Caco-2 (cell line): ENCODE results near the gene ARMC2. TPM values are rescaled to one million over a fixed set of nuclear protein-coding genes. Genes with fewer than 3 reads are reported as not detected.
A peak's percentile ranks its signal among the peaks of the same experiment; 100 is the strongest.

Experiments
- BruUV-seq: library from RNA; stranded (reverse); fragments of 400-500 nt; replicated peaks from 2 replicates; lab custom pipeline; 2021; lab: Mats Ljungman, UMichigan
- CTCF ChIA-PET: fragments of 300-600 bp; sonication (Branson Sonifier 250); formaldehyde crosslinking; loops from one replicate; lab custom pipeline; 2022; ENCODE audit warnings: antibody characterized with exemption; lab: Charles Lee
- POLR2A ChIA-PET: fragments of 300-600 bp; sonication (Branson Sonifier 250); formaldehyde crosslinking; loops from one replicate; lab custom pipeline; 2022; ENCODE audit warnings: antibody characterized with exemption; lab: Charles Lee
- DNase-seq, 2 experiments: peaks; one replicate each; pipeline versions ENCODE4 v3.0.0 to v3.0.0-alpha.2; 2020 to 2022
- H3K27me3 ChIP-seq: replicated peaks from 2 replicates; pipeline ENCODE4 v1.6.0; 2011; ENCODE audit warnings: low read length; ENCODE audit not compliant: control insufficient read depth, insufficient read depth
- H3K36me3 ChIP-seq: 2 replicates; pipeline ENCODE4 v1.5.1; 2011; ENCODE audit warnings: low read length; ENCODE audit not compliant: control insufficient read depth, insufficient read depth
- H3K4me1 ChIP-seq: fragments of 250-450 bp; sonication (Bioruptor Pico); 2 replicates; pipeline ENCODE4 v1.5.1; 2020; ENCODE audit warnings: mild to moderate bottlenecking
- H3K4me3 ChIP-seq: 2 replicates; pipeline ENCODE4 v1.5.1; 2011; ENCODE audit warnings: low read depth, mild to moderate bottlenecking, control low read depth, low read length
- H3K9me3 ChIP-seq: fragments of 250-450 bp; sonication (Bioruptor Pico); 2 replicates; pipeline ENCODE4 v1.5.1; 2020; ENCODE audit warnings: mild to moderate bottlenecking, moderate library complexity
- H3K27ac Mint-ChIP-seq: one replicate; pipeline ENCODE4 v1.8.0; 2022; ENCODE audit warnings: mixed read lengths; ENCODE audit not compliant: unreplicated experiment
- H3K27me3 Mint-ChIP-seq: one replicate; pipeline ENCODE4 v1.8.0; 2022; ENCODE audit warnings: mixed read lengths; ENCODE audit not compliant: insufficient read depth, unreplicated experiment
- H3K36me3 Mint-ChIP-seq: one replicate; pipeline ENCODE4 v1.8.0; 2022; ENCODE audit warnings: mild to moderate bottlenecking, mixed read lengths; ENCODE audit not compliant: insufficient read depth, unreplicated experiment
- H3K4me1 Mint-ChIP-seq: one replicate; pipeline ENCODE4 v1.8.0; 2022; ENCODE audit warnings: low read depth, mixed read lengths; ENCODE audit not compliant: unreplicated experiment
- H3K4me3 Mint-ChIP-seq: one replicate; pipeline ENCODE4 v1.8.0; 2022; ENCODE audit warnings: mild to moderate bottlenecking, moderate library complexity, mixed read lengths; ENCODE audit not compliant: unreplicated experiment
- H3K9me3 Mint-ChIP-seq: one replicate; pipeline ENCODE4 v1.8.0; 2022; ENCODE audit warnings: mixed read lengths; ENCODE audit not compliant: unreplicated experiment
- intact Hi-C: fragments of 100-400 bp; cut with micrococcal nuclease; formaldehyde crosslinking; loops from one replicate; pipeline ENCODE4 v1.10.0; 2022; ENCODE audit not compliant: unreplicated experiment
- total RNA-seq: library from RNA; stranded (reverse); gene quantifications from 2 replicates; pipeline ENCODE4 v1.2.3, GENCODE V29; 2022
- TF ChIP-seq, protein P1 (sequence below), 2 experiments: fragments of 200-600 bp in 1 of 2; IDR thresholded peaks; 1 replicate in 1 of 2; 2 replicates in 1 of 2; pipeline versions ENCODE4 v1.5.1 to v1.8.0; 2011 to 2022; ENCODE audit warnings: antibody characterized with exemption in 1 of 2, control low read depth in 1 of 2, inconsistent platforms in 1 of 2, low read depth in 1 of 2, low read length in 1 of 2, mild to moderate bottlenecking in 1 of 2, moderate library complexity in 1 of 2; ENCODE audit not compliant: insufficient read depth in 1 of 2, severe bottlenecking in 1 of 2, unreplicated experiment in 1 of 2

ARMC2 gene
- total RNA-seq, 1 experiment from 2014 or later = 7.8 TPM

DNA sequence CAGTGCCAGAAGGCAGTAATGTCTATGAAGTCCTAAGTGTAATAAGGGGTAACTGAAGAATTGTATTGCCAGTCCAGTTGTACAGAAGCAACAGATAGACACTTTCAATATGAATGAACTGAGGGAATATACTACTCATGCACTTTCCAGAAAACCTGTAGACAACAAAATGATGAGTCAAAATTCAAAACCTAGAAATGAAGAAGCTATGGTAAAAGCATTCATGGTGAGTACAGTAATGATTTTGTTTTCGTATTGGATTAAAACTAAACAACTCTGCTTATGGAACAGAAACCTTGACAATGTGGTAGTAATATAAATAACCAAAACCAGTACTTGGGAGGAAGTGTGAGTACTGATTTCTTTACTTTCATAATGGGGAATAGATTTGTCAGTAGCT is 35.0 kb downstream of the ARMC2 start:
- TF ChIP-seq, protein P1, sequence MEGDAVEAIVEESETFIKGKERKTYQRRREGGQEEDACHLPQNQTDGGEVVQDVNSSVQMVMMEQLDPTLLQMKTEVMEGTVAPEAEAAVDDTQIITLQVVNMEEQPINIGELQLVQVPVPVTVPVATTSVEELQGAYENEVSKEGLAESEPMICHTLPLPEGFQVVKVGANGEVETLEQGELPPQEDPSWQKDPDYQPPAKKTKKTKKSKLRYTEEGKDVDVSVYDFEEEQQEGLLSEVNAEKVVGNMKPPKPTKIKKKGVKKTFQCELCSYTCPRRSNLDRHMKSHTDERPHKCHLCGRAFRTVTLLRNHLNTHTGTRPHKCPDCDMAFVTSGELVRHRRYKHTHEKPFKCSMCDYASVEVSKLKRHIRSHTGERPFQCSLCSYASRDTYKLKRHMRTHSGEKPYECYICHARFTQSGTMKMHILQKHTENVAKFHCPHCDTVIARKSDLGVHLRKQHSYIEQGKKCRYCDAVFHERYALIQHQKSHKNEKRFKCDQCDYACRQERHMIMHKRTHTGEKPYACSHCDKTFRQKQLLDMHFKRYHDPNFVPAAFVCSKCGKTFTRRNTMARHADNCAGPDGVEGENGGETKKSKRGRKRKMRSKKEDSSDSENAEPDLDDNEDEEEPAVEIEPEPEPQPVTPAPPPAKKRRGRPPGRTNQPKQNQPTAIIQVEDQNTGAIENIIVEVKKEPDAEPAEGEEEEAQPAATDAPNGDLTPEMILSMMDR (IDR thresholded peaks at IDR 0.05; ENCODE audit: insufficient read depth in 1 of 2, low read depth in 1 of 2, low read length in 1 of 2, severe bottlenecking in 1 of 2, unreplicated experiment in 1 of 2) = no peak

DNA sequence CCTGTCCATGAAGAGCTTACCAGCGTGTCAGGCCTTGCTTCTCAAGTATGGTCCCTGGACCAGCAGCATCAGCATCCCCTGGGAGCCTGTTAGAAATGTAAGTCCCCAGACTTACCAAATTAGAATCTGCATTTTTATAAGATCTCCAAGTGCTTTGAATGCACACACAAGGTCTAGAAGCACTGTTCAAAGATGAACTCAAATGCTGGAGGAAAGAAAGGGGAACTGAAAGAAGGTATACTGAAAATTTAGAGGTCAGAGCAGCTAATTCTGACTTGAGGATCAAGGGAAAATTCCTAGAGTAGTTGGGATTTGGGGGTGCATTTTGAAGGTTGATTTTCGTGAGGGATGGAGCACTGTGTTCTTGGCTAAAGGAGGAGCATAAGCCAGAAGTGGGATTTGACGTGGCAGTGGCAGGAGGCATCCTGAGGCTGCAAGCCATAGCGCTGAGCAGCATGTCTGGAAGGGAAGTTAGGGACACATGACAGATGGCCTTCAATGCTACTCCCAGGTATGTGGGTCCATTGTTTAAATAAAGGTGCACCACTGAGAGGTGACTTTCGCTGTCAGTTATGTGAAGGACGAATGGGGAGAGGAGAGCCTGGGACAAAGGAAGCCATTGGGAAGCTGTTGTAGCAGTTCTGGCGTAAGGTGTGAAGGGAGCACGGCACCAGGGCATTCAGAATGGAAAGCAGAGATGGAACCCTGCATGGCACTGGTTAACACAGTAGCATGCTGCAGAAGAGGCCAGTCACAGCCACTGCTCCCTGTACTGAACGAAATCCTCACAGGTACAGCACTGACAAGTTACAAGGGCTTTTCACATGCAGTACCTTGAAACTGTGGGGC is 36.2 kb downstream of the ARMC2 start:
- BruUV-seq = no TSS peak
- Mint-ChIP-seq H3K36me3 (no peaks in the 10 kb centered on the region), H3K27ac (peak overlapping the region; percentile 6), H3K4me1 (no peaks in the 10 kb centered on the region), H3K27me3 (no peaks in the 10 kb centered on the region), H3K9me3 (no peaks in the 10 kb centered on the region), H3K4me3 (no peak overlapping the region)
- no peaks in the 10 kb centered on the region for H3K27me3 ChIP-seq
- POLR2A ChIA-PET = no interaction called here
- no peak overlapping the region for H3K4me3 ChIP-seq
- CTCF ChIA-PET = no interaction called here
- intact Hi-C loops = no loop called here
- TF ChIP-seq, protein P1 (IDR thresholded peaks at IDR 0.05; ENCODE audit: insufficient read depth in 1 of 2, low read depth in 1 of 2, low read length in 1 of 2, severe bottlenecking in 1 of 2, unreplicated experiment in 1 of 2) = no peak
- H3K4me1 ChIP-seq = no peaks in the 10 kb centered on the region
- H3K36me3 ChIP-seq = no peaks in the 10 kb centered on the region
- H3K9me3 ChIP-seq = no peaks in the 10 kb centered on the region
- DNase-seq = no peak

More for the DNA sequence above, 35.0 kb downstream of the ARMC2 start:
- Mint-ChIP-seq H3K36me3 (no peaks in the 10 kb centered on the region), H3K27ac (no peak overlapping the region), H3K4me3 (no peak overlapping the region), H3K27me3 (no peaks in the 10 kb centered on the region), H3K9me3 (no peaks in the 10 kb centered on the region), H3K4me1 (no peaks in the 10 kb centered on the region)
- POLR2A ChIA-PET = no interaction called here
- no peaks in the 10 kb centered on the region for H3K36me3 ChIP-seq
- no peaks in the 10 kb centered on the region for H3K4me1 ChIP-seq
- H3K27me3 ChIP-seq = no peaks in the 10 kb centered on the region
- H3K9me3 ChIP-seq = no peaks in the 10 kb centered on the region
- no peak overlapping the region for H3K4me3 ChIP-seq
- BruUV-seq = no TSS peak
- intact Hi-C loops = no loop called here
- CTCF ChIA-PET = interaction anchor here (0.6 kb wide), 1 partner anchor 45 kb away, joined by 3 read pairs; no protein-coding TSS in a partner anchor
- DNase-seq = no peak

DNA sequence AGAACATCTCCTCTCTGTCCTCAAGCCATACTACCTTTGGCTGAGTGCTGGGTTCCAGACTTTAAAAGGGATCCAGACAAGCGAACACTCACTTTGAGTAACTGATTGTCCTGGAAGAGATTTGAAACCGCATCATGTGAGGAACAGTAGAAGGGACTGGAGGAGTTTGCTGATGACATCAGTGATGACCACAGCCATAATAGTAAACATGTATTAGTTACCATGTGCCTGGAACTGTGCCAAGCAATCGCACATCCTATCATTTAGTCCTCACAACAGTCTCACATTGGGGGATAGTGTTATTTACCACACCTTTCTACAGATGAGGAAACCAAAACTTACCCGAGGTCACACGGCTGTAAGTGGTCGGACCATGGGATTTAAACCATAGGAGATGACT is 39.8 kb downstream of the ARMC2 start:
- no peaks in the 10 kb centered on the region for H3K27me3 Mint-ChIP-seq
- H3K9me3 Mint-ChIP-seq = no peaks in the 10 kb centered on the region
- no peak for DNase-seq
- ChIA-PET CTCF (no interaction called here), POLR2A (no interaction called here)
- BruUV-seq = no TSS peak
- H3K4me3 Mint-ChIP-seq = no peak overlapping the region
- H3K9me3 ChIP-seq = no peaks in the 10 kb centered on the region
- no peak overlapping the region for H3K27ac Mint-ChIP-seq
- TF ChIP-seq, protein P1 (IDR thresholded peaks at IDR 0.05; ENCODE audit: insufficient read depth in 1 of 2, low read depth in 1 of 2, low read length in 1 of 2, severe bottlenecking in 1 of 2, unreplicated experiment in 1 of 2) = no peak
- H3K4me3 ChIP-seq = no peak overlapping the region
- no peaks in the 10 kb centered on the region for H3K36me3 Mint-ChIP-seq
- H3K27me3 ChIP-seq = no peaks in the 10 kb centered on the region
- no peaks in the 10 kb centered on the region for H3K4me1 ChIP-seq
- no peaks in the 10 kb centered on the region for H3K4me1 Mint-ChIP-seq
- no peaks in the 10 kb centered on the region for H3K36me3 ChIP-seq
- intact Hi-C loops = no loop called here
